DND-41 (cell line): Measurements from ENCODE around the gene GPR162.

Experiments used
- CTCF ChIP-seq: IDR thresholded peaks from 2 replicates; pipeline ENCODE4 v1.5.1; 2012; ENCODE audit warnings: borderline replicate concordance, low read length, moderate library complexity, mild to moderate bottlenecking; ENCODE audit not compliant: poor library complexity, severe bottlenecking; ENCODE audit errors: extremely low read depth
- EZH2 ChIP-seq: IDR thresholded peaks from 3 replicates; pipeline ENCODE4 v1.6.1; 2012; ENCODE audit warnings: borderline replicate concordance, low read depth, mild to moderate bottlenecking, moderate library complexity, low read length, inconsistent platforms; ENCODE audit not compliant: severe bottlenecking

- TF ChIP-seq CTCF (no peak), EZH2 (no peak)
These were observed 45.3 kb downstream of the GPR162 start for GRCh38 chr12:6866920-6867412.
